Neuron (in vitro differentiated cells): ENCODE measurements around the gene C6orf52.
"Not testable (repeated sequence)": the region's sequence is repeated elsewhere in the genome, so short reads cannot be mapped to it uniquely, and the experiment has no call there.

Experiments used
- H2AFZ ChIP-seq: one replicate; pipeline ENCODE4 v1.6.1; 2013; ENCODE audit warnings: low read depth, mild to moderate bottlenecking, inconsistent platforms, low read length, moderate library complexity
- H3K27me3 ChIP-seq: one replicate; pipeline ENCODE4 v1.6.1; 2013; ENCODE audit warnings: low read length; ENCODE audit not compliant: insufficient read depth
- H3K36me3 ChIP-seq: one replicate; pipeline ENCODE4 v1.6.1; 2013; ENCODE audit warnings: low read length; ENCODE audit not compliant: insufficient read depth
- H3K4me1 ChIP-seq: one replicate; pipeline ENCODE4 v1.6.1; 2013; ENCODE audit warnings: low read length; ENCODE audit not compliant: insufficient read depth
- H3K4me3 ChIP-seq: 2 replicates; pipeline ENCODE4 v1.5.1; 2013; ENCODE audit warnings: mild to moderate bottlenecking, low read length, moderate library complexity
- H3K9me3 ChIP-seq: one replicate; pipeline ENCODE4 v1.6.1; 2013; ENCODE audit warnings: low read length

C6orf52 gene

GRCh38 chr6:10722570-10722819 lies 28.1 kb upstream of the C6orf52 start:
- peak overlapping the region; percentile 92 for H3K4me3 ChIP-seq
- H3K36me3 ChIP-seq = peaks cover 20% of the 10 kb centered on the region
- H3K9me3 ChIP-seq = peaks cover 7% of the 10 kb centered on the region
- peaks cover 18% of the 10 kb centered on the region for H3K4me1 ChIP-seq
- no peaks in the 10 kb centered on the region for H3K27me3 ChIP-seq
- H2AFZ ChIP-seq = peak overlapping the region; percentile 43

DNA sequence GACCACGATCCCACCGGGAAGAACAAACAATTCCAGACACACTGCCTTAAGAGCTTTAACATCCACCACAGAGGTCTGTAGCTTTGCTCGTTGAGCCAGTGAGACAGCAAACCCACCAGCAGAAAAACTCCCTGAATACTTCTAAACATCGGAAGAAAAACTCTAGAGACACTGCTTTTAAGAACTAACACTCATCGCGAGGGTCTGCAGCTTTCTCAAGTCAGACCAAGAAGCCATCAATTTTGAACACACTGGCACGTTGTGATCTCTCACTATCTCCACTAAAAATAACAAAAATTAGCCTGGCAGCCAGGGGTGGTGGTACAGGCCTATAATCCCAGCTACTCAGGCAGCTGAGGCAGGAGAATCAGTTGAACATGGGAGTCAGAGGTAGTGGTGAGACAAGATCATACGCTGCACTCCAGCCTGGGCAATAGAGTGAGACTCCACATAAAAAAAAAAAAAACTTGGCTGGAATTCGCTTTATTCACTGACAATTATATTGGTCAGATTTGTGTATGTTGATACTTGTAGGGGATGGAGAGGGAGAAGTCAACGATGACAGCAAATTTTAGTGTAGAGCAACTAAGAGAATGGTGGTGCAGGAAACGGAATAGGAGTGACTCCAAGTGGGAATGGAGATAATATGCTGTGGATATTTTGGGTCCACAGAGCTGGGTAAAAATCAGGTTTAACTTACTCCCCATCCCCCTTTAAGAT lies 27.6 kb upstream of the C6orf52 start:
- peaks cover 20% of the 10 kb centered on the region for H3K36me3 ChIP-seq
- H3K27me3 ChIP-seq = no peaks in the 10 kb centered on the region
- H3K9me3 ChIP-seq = peaks cover 7% of the 10 kb centered on the region
- peak overlapping the region; percentile 92 for H3K4me3 ChIP-seq
- H2AFZ ChIP-seq = peak overlapping the region; percentile 43
- peaks cover 18% of the 10 kb centered on the region for H3K4me1 ChIP-seq

- not testable (repeated sequence) for H3K9me3 ChIP-seq, H3K4me3 ChIP-seq, H2AFZ ChIP-seq, H3K27me3 ChIP-seq
- Histone ChIP-seq H3K36me3 (peaks cover 17% of the 10 kb centered on the region), H3K4me1 (peaks cover 18% of the 10 kb centered on the region)
These were observed 26.8 kb upstream of the C6orf52 start for GRCh38 chr6:10720960-10721849.

- H3K9me3 ChIP-seq = peaks cover 7% of the 10 kb centered on the region
- peaks cover 9% of the 10 kb centered on the region for H3K36me3 ChIP-seq
- H3K27me3 ChIP-seq = no peaks in the 10 kb centered on the region
- H3K4me3 ChIP-seq = no peak overlapping the region
- H2AFZ ChIP-seq = no peak overlapping the region
- peaks cover 18% of the 10 kb centered on the region for H3K4me1 ChIP-seq
These were observed 26.0 kb upstream of the C6orf52 start for GRCh38 chr6:10720265-10720959.

DNA sequence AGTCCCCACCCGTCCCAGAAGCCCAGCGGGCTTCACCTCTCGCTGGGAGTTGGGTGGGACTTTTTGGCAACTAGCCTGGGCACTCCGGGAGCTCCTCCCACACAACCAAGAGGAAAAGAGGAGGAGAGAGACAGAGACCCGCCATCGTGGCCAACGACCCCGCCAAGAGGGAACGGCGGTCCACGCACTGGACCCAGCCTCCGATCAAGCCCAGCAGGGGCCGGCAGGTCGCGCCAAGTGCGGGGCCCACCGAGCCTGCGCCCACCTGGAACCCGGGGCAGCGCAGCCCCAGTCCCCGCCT lies 25.5 kb upstream of the C6orf52 start:
- no peak overlapping the region for H3K4me3 ChIP-seq
- H3K9me3 ChIP-seq = peaks cover 7% of the 10 kb centered on the region
- H3K27me3 ChIP-seq = no peaks in the 10 kb centered on the region
- H3K36me3 ChIP-seq = peaks cover 4% of the 10 kb centered on the region
- peaks cover 18% of the 10 kb centered on the region for H3K4me1 ChIP-seq
- H2AFZ ChIP-seq = no peak overlapping the region

DNA sequence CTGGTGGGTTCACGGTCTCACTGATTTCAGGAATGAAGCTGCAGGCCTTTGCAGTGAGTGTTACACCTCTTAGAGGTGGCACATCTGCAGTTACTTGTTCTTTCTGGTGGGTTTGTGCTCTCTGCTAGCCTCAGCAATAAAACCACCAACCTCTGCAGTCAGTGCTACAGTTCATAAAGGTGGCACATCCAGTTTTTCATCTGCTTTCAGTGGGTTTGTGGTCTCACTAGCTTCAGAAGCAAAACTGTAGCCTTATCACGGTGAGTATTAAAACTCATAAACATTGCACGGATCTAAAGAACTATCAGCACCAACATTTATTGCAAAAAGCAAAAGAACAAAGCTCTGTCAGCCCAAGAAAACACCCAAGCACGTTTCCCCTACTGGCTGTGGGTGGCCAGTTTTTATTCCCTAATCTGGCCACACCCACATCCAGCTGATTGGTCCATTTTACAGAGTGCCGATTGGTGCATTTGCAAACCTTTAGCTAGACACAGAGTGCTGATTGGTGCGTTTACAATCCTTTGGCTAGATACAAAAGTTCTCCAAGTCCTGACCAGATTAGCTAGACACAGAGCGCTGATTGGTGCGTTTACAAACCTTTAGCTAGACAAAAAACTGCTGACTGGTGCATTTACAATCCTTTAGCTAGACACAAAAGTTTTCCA lies 25.0 kb upstream of the C6orf52 start:
- H2AFZ ChIP-seq = no peak overlapping the region
- peaks cover 15% of the 10 kb centered on the region for H3K4me1 ChIP-seq
- no peaks in the 10 kb centered on the region for H3K27me3 ChIP-seq
- H3K9me3 ChIP-seq = peaks cover 7% of the 10 kb centered on the region
- H3K4me3 ChIP-seq = no peak overlapping the region
- peaks cover under 1% of the 10 kb centered on the region for H3K36me3 ChIP-seq

DNA sequence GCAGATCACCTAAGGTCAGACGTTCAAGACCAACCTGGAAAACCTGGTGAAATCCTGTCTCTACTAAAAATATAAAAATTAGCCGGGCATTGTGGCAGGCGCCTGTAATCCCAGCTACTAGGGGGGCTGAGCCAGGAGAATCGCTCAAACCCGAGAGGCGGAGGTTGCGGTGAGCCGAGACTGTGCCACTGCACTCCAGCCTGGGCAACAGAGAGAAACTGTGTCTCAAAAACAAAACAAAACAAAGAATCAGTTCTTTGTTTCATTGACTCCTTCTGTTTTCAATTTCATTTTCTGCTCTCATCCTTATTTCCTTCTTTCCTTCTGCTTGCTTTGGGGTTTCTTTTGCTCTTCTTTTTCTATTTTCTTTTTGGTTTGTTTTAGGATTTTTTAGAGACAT lies 19.5 kb upstream of the C6orf52 start:
- Histone ChIP-seq H3K36me3 (peaks cover 18% of the 10 kb centered on the region), H3K27me3 (no peaks in the 10 kb centered on the region), H3K4me3 (no peak overlapping the region), H3K9me3 (peaks cover 7% of the 10 kb centered on the region), H2AFZ (no peak overlapping the region), H3K4me1 (no peaks in the 10 kb centered on the region)

- no peaks in the 10 kb centered on the region for H3K27me3 ChIP-seq
- no peak overlapping the region for H2AFZ ChIP-seq
- H3K4me3 ChIP-seq = peak overlapping the region; percentile 87
- H3K36me3 ChIP-seq = peaks cover 31% of the 10 kb centered on the region
- H3K9me3 ChIP-seq = no peaks in the 10 kb centered on the region
- H3K4me1 ChIP-seq = peaks cover 18% of the 10 kb centered on the region
These were observed 2.2 kb upstream of the C6orf52 start for GRCh38 chr6:10696655-10697054.

GRCh38 chr6:10695086-10695657 lies 756 bp upstream of the C6orf52 start:
- Histone ChIP-seq H3K36me3 (peaks cover 24% of the 10 kb centered on the region), H2AFZ (peak overlapping the region; percentile 57), H3K27me3 (no peaks in the 10 kb centered on the region), H3K4me3 (peak overlapping the region; percentile 87), H3K9me3 (no peaks in the 10 kb centered on the region), H3K4me1 (peaks cover 18% of the 10 kb centered on the region)

DNA sequence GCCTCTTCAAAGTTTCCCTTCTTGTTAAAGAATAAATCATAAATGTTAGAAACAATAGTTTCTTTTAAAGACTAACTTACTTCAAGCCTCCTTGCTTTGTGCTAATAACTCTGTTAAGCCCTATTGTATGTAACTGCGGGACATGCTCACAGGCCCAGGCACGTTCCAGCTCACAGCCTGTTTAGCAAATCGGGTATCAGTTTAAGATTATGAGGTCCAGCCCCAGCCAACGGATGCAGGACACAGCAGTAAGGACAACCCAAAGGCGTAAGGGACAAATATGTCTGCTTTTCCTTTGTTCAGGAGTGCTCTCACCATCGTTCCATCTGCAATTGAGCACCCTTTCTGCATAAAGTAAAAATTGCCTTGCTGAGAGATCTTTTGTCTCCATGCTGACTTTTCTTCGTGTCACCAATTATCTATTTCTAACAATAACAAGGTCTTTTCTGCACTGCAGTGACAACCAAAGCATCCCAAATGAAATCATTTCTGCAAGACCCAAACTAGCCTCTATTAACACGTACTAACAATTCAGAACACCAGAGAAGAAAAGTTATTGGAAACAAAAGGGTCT lies 1.4 kb downstream of the C6orf52 start:
- Histone ChIP-seq H3K4me1 (peaks cover 18% of the 10 kb centered on the region), H3K4me3 (peak overlapping the region; percentile 87), H3K9me3 (no peaks in the 10 kb centered on the region), H3K36me3 (peaks cover 10% of the 10 kb centered on the region), H2AFZ (no peak overlapping the region), H3K27me3 (no peaks in the 10 kb centered on the region)

DNA sequence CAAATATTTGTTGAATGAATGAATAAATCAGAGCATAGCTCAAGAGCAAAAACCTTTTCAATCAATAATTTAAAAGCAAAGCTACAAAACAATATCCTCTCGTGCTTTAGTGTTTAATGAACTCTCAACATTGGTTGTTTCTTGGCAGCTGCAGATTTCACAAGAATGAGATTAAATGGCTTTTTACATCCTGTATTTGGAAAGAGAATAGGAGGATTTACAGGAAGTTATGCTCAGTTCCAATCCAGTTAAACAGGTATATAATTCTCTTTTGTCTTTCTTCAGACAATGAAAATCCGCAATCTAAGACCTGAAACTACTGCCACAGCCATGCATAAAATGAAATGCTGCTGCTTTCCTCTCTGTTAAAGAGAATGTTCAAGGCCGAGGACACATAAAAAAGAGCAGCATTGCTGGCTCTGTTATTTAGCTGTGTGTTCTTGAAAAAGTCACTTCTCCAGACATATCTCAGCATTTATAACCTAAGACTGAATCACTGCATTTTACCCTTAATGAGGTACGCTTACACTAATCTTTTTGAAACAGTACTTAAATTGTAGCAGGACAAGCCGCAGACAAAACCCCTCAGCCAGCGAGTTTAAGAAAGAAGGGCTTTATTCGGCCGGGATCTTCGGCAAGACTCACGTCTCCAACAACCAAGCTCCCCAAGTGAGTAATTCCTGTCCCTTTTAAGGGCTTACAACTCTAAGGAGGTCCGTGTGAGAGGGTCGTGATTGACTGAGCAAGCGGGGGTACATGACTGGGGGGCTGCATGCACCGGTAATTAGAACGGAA lies 3.6 kb downstream of the C6orf52 start:
- Histone ChIP-seq H2AFZ (no peak overlapping the region), H3K27me3 (no peaks in the 10 kb centered on the region), H3K36me3 (no peaks in the 10 kb centered on the region), H3K4me1 (peaks cover 10% of the 10 kb centered on the region), H3K9me3 (no peaks in the 10 kb centered on the region), H3K4me3 (no peak overlapping the region)

DNA sequence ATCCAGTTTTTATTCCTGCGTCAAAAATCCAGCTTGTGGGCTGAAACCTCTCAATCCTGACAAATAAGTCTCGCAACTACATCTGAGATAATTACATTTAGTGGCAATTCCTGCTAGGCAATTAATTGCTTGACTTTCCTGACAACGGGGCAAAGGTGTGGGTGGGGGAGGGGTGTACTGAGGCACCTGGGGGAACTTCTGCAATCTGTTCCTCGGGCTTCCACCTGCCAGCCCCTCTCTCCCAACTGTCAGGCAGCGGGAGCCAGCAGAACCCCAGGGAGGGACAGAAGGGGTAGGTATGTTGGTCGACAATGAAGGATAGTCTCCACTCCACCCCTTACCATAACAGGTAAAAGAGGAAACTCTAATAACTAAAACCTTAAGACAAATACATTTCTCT lies 6.8 kb downstream of the C6orf52 start:
- H3K9me3 ChIP-seq = peaks cover 1% of the 10 kb centered on the region
- no peaks in the 10 kb centered on the region for H3K36me3 ChIP-seq
- no peaks in the 10 kb centered on the region for H3K27me3 ChIP-seq
- H3K4me3 ChIP-seq = no peak overlapping the region
- H2AFZ ChIP-seq = no peak overlapping the region
- no peaks in the 10 kb centered on the region for H3K4me1 ChIP-seq
